ENCODE measurements around the gene LRRC19.

GRCh38 chr9:27033815-27034403 lies 28.4 kb upstream of the LRRC19 start:
- TF ChIP-seq, protein P1, sequence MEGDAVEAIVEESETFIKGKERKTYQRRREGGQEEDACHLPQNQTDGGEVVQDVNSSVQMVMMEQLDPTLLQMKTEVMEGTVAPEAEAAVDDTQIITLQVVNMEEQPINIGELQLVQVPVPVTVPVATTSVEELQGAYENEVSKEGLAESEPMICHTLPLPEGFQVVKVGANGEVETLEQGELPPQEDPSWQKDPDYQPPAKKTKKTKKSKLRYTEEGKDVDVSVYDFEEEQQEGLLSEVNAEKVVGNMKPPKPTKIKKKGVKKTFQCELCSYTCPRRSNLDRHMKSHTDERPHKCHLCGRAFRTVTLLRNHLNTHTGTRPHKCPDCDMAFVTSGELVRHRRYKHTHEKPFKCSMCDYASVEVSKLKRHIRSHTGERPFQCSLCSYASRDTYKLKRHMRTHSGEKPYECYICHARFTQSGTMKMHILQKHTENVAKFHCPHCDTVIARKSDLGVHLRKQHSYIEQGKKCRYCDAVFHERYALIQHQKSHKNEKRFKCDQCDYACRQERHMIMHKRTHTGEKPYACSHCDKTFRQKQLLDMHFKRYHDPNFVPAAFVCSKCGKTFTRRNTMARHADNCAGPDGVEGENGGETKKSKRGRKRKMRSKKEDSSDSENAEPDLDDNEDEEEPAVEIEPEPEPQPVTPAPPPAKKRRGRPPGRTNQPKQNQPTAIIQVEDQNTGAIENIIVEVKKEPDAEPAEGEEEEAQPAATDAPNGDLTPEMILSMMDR (tag by site-specific recombination; IDR thresholded peaks at IDR 0.05) = no peak
- TF ChIP-seq HOXA7 (CRISPR knock-in tag; IDR thresholded peaks at IDR 0.05; ENCODE audit: borderline replicate concordance) (no peak), REPIN1 (tag by site-specific recombination; IDR thresholded peaks at IDR 0.05; ENCODE audit: low read depth) (no peak)

Data from HEK293 (cell line).